Stimulated activated naive B cell treated with anti-CD40 and anti-IgM and Interleukin-4, amounts not matched to agents 10 μg/mL and 1 μg/mL and 100 μg/mL, for 72 hours (primary cell): ENCODE measurements around the gene ASS1.

Source experiments
- ATAC-seq, 2 donors: fragments of 150-1000 bp; cut with Tn5 transposase; replicated peaks; 2 replicates each; pipeline ENCODE4 v1.10.0; 2021; ENCODE audit warnings: moderate library complexity in 1 of 2
- DNase-seq: peaks from one replicate; pipeline ENCODE4 v3.0.0; 2021
- H3K27ac Mint-ChIP-seq: one replicate; pipeline ENCODE4 v1.8.0; 2022; ENCODE audit warnings: mild to moderate bottlenecking, mixed read lengths
- H3K27me3 Mint-ChIP-seq, 2 donors: one replicate each; pipeline ENCODE4 v1.8.0; 2022; ENCODE audit warnings: mixed read lengths in 2 of 2
- H3K36me3 Mint-ChIP-seq, 2 donors: one replicate each; pipeline ENCODE4 v1.8.0; 2022; ENCODE audit warnings: mixed read lengths in 2 of 2, mild to moderate bottlenecking in 1 of 2
- H3K4me1 Mint-ChIP-seq, 2 donors: one replicate each; pipeline ENCODE4 v1.8.0; 2022; ENCODE audit warnings: mixed read lengths in 2 of 2, mild to moderate bottlenecking in 1 of 2
- H3K4me3 Mint-ChIP-seq, 2 donors: one replicate each; pipeline ENCODE4 v1.8.0; 2022; ENCODE audit warnings: mild to moderate bottlenecking in 2 of 2, mixed read lengths in 2 of 2, moderate library complexity in 1 of 2
- H3K9me3 Mint-ChIP-seq, 2 donors: one replicate each; pipeline ENCODE4 v1.8.0; 2022; ENCODE audit warnings: mixed read lengths in 2 of 2, mild to moderate bottlenecking in 1 of 2

Gene ASS1

GRCh38 chr9:130425741-130426466, 18.9 kb upstream of the ASS1 start:
- ATAC-seq = no peak
- no peak overlapping the region for H3K27ac Mint-ChIP-seq
- no peak overlapping the region for H3K4me3 Mint-ChIP-seq
- H3K9me3 Mint-ChIP-seq = peaks cover 4 to 7% of the 10 kb centered on the region in 2 donors
- H3K27me3 Mint-ChIP-seq = peaks cover 10 to 30% of the 10 kb centered on the region in 2 donors
- H3K4me1 Mint-ChIP-seq = peaks cover 0 to 2% of the 10 kb centered on the region in 2 donors
- peaks cover 2 to 10% of the 10 kb centered on the region in 2 donors for H3K36me3 Mint-ChIP-seq
- no peak for DNase-seq

- no peak overlapping the region for H3K27ac Mint-ChIP-seq
- no peak overlapping the region for H3K4me3 Mint-ChIP-seq
- peaks cover 4 to 7% of the 10 kb centered on the region in 2 donors for H3K9me3 Mint-ChIP-seq
- peaks cover 0 to 2% of the 10 kb centered on the region in 2 donors for H3K4me1 Mint-ChIP-seq
- ATAC-seq (no peak), DNase-seq (no peak)
- H3K27me3 Mint-ChIP-seq = peaks cover 10 to 30% of the 10 kb centered on the region in 2 donors
- peaks cover 2 to 10% of the 10 kb centered on the region in 2 donors for H3K36me3 Mint-ChIP-seq
Measured at GRCh38 chr9:130426467-130426773, 18.3 kb upstream of the ASS1 start.

GRCh38 chr9:130426883-130427282, 17.9 kb upstream of the ASS1 start:
- H3K27ac Mint-ChIP-seq = no peak overlapping the region
- peaks cover 0 to 2% of the 10 kb centered on the region in 2 donors for H3K4me1 Mint-ChIP-seq
- H3K36me3 Mint-ChIP-seq = peaks cover 2 to 10% of the 10 kb centered on the region in 2 donors
- H3K9me3 Mint-ChIP-seq = peaks cover 4 to 7% of the 10 kb centered on the region in 2 donors
- peaks cover 11 to 27% of the 10 kb centered on the region in 2 donors for H3K27me3 Mint-ChIP-seq
- no peak overlapping the region for H3K4me3 Mint-ChIP-seq
- no peak for ATAC-seq
- no peak for DNase-seq

GRCh38 chr9:130427326-130427725, 17.4 kb upstream of the ASS1 start:
- Mint-ChIP-seq H3K4me3 (no peak overlapping the region), H3K27ac (no peak overlapping the region), H3K9me3 (peaks cover 4 to 7% of the 10 kb centered on the region in 2 donors), H3K4me1 (peaks cover 3 to 4% of the 10 kb centered on the region in 2 donors), H3K36me3 (peaks cover 2 to 10% of the 10 kb centered on the region in 2 donors), H3K27me3 (peaks cover 13 to 27% of the 10 kb centered on the region in 2 donors)
- DNase-seq (no peak), ATAC-seq (no peak)

GRCh38 chr9:130428086-130428665, 16.6 kb upstream of the ASS1 start:
- peaks cover 6 to 11% of the 10 kb centered on the region in 2 donors for H3K4me1 Mint-ChIP-seq
- peaks cover 18 to 34% of the 10 kb centered on the region in 2 donors for H3K27me3 Mint-ChIP-seq
- peaks cover 2 to 10% of the 10 kb centered on the region in 2 donors for H3K36me3 Mint-ChIP-seq
- H3K27ac Mint-ChIP-seq = no peak overlapping the region
- H3K4me3 Mint-ChIP-seq = no peak overlapping the region
- no peak for DNase-seq
- peaks cover 4 to 7% of the 10 kb centered on the region in 2 donors for H3K9me3 Mint-ChIP-seq
- no peak for ATAC-seq

- no peak overlapping the region for H3K4me3 Mint-ChIP-seq
- peaks cover 2 to 10% of the 10 kb centered on the region in 2 donors for H3K36me3 Mint-ChIP-seq
- no peak for ATAC-seq
- H3K4me1 Mint-ChIP-seq = peaks cover 8 to 21% of the 10 kb centered on the region in 2 donors
- no peak overlapping the region for H3K27ac Mint-ChIP-seq
- peaks cover 26 to 45% of the 10 kb centered on the region in 2 donors for H3K27me3 Mint-ChIP-seq
- peaks cover 4 to 7% of the 10 kb centered on the region in 2 donors for H3K9me3 Mint-ChIP-seq
- DNase-seq = no peak
Measured at GRCh38 chr9:130429381-130429780, 15.4 kb upstream of the ASS1 start.

- H3K9me3 Mint-ChIP-seq = peaks cover 4 to 7% of the 10 kb centered on the region in 2 donors
- no peak for DNase-seq
- peaks cover 26 to 45% of the 10 kb centered on the region in 2 donors for H3K27me3 Mint-ChIP-seq
- H3K27ac Mint-ChIP-seq = no peak overlapping the region
- peaks cover 8 to 21% of the 10 kb centered on the region in 2 donors for H3K4me1 Mint-ChIP-seq
- H3K4me3 Mint-ChIP-seq = no peak overlapping the region
- no peak for ATAC-seq
- H3K36me3 Mint-ChIP-seq = peaks cover 2 to 10% of the 10 kb centered on the region in 2 donors
Measured at GRCh38 chr9:130429831-130430230, 14.9 kb upstream of the ASS1 start.

- Mint-ChIP-seq H3K4me3 (no peak overlapping the region), H3K27me3 (peaks cover 28 to 47% of the 10 kb centered on the region in 2 donors), H3K4me1 (peaks cover 8 to 21% of the 10 kb centered on the region in 2 donors), H3K36me3 (peaks cover 2 to 10% of the 10 kb centered on the region in 2 donors), H3K27ac (no peak overlapping the region), H3K9me3 (peaks cover 4 to 7% of the 10 kb centered on the region in 2 donors)
- no peak for DNase-seq
- no peak for ATAC-seq
Measured at GRCh38 chr9:130430232-130430631, 14.5 kb upstream of the ASS1 start.

- peaks cover 8 to 21% of the 10 kb centered on the region in 2 donors for H3K4me1 Mint-ChIP-seq
- no peak overlapping the region for H3K4me3 Mint-ChIP-seq
- H3K27me3 Mint-ChIP-seq = peaks cover 34 to 46% of the 10 kb centered on the region in 2 donors
- no peak overlapping the region for H3K27ac Mint-ChIP-seq
- peaks cover 4 to 7% of the 10 kb centered on the region in 2 donors for H3K9me3 Mint-ChIP-seq
- peaks cover 2 to 10% of the 10 kb centered on the region in 2 donors for H3K36me3 Mint-ChIP-seq
- no peak for ATAC-seq
- no peak for DNase-seq
Measured at GRCh38 chr9:130430734-130431535, 13.8 kb upstream of the ASS1 start.

GRCh38 chr9:130431536-130432303, 13.0 kb upstream of the ASS1 start:
- peaks cover 8 to 21% of the 10 kb centered on the region in 2 donors for H3K4me1 Mint-ChIP-seq
- peaks cover 42 to 48% of the 10 kb centered on the region in 2 donors for H3K27me3 Mint-ChIP-seq
- peaks cover 2 to 10% of the 10 kb centered on the region in 2 donors for H3K36me3 Mint-ChIP-seq
- H3K4me3 Mint-ChIP-seq = no peak overlapping the region
- peak overlapping the region; percentile 47 for H3K27ac Mint-ChIP-seq
- peaks cover 4 to 7% of the 10 kb centered on the region in 2 donors for H3K9me3 Mint-ChIP-seq
- DNase-seq = no peak
- no peak for ATAC-seq

- ATAC-seq (no peak), DNase-seq (no peak)
- H3K9me3 Mint-ChIP-seq = peaks cover 4 to 7% of the 10 kb centered on the region in 2 donors
- H3K4me1 Mint-ChIP-seq = peaks cover 8 to 21% of the 10 kb centered on the region in 2 donors
- H3K36me3 Mint-ChIP-seq = peaks cover 2 to 10% of the 10 kb centered on the region in 2 donors
- peaks cover 45 to 51% of the 10 kb centered on the region in 2 donors for H3K27me3 Mint-ChIP-seq
- no peak overlapping the region for H3K4me3 Mint-ChIP-seq
- H3K27ac Mint-ChIP-seq = no peak overlapping the region
Measured at GRCh38 chr9:130432362-130432761, 12.4 kb upstream of the ASS1 start.

GRCh38 chr9:130432796-130433167, 12.0 kb upstream of the ASS1 start:
- peaks cover 8 to 21% of the 10 kb centered on the region in 2 donors for H3K4me1 Mint-ChIP-seq
- peak overlapping the region in 1 of 2 donors; percentile 43 for H3K4me3 Mint-ChIP-seq
- peaks cover 4 to 7% of the 10 kb centered on the region in 2 donors for H3K9me3 Mint-ChIP-seq
- no peak overlapping the region for H3K27ac Mint-ChIP-seq
- H3K27me3 Mint-ChIP-seq = peaks cover 49 to 55% of the 10 kb centered on the region in 2 donors
- H3K36me3 Mint-ChIP-seq = peaks cover 2 to 10% of the 10 kb centered on the region in 2 donors
- no peak for ATAC-seq
- no peak for DNase-seq

GRCh38 chr9:130433168-130433946, 11.4 kb upstream of the ASS1 start:
- no peak for DNase-seq
- Mint-ChIP-seq H3K4me3 (peak overlapping the region in 1 of 2 donors; percentile 43), H3K27ac (no peak overlapping the region), H3K27me3 (peaks cover 52 to 58% of the 10 kb centered on the region in 2 donors), H3K36me3 (peaks cover 2 to 10% of the 10 kb centered on the region in 2 donors), H3K9me3 (peaks cover 4 to 7% of the 10 kb centered on the region in 2 donors), H3K4me1 (peaks cover 8 to 21% of the 10 kb centered on the region in 2 donors)
- ATAC-seq = peak; percentile 81 to 82
